Activated CD4-positive, alpha-beta T cell treated with anti-CD3 and anti-CD28 coated beads for 36 hours (primary cell): ENCODE results near the gene FBXO2. TPM values are rescaled to one million over a fixed set of nuclear protein-coding genes. Genes with fewer than 3 reads are reported as not detected.

ENCODE experiments used
- ATAC-seq: fragments of 200-7000 bp; cut with Tn5 transposase; one replicate; pipeline ENCODE4 v1.10.0; 2021; ENCODE audit warnings: mild to moderate bottlenecking, moderate library complexity
- CTCF ChIA-PET: fragments of 350-600 bp; sonication (Branson Sonifier 250); formaldehyde crosslinking; loops from one replicate; lab custom pipeline; 2021; ENCODE audit warnings: antibody characterized with exemption; lab: Charles Lee
- POLR2A ChIA-PET: fragments of 350-600 bp; sonication (Branson Sonifier 250); formaldehyde crosslinking; loops from one replicate; lab custom pipeline; 2021; ENCODE audit warnings: antibody characterized with exemption, inconsistent platforms; lab: Charles Lee
- DNase-seq: peaks from one replicate; pipeline ENCODE4 v3.0.0-alpha.2; 2020
- H3K27ac Mint-ChIP-seq: one replicate; pipeline ENCODE4 v1.8.0; 2021; ENCODE audit warnings: mixed read lengths
- H3K27me3 Mint-ChIP-seq: one replicate; pipeline ENCODE4 v1.8.0; 2021; ENCODE audit warnings: mixed read lengths
- H3K36me3 Mint-ChIP-seq: one replicate; pipeline ENCODE4 v1.8.0; 2021; ENCODE audit warnings: low read depth, mixed read lengths
- H3K4me1 Mint-ChIP-seq: one replicate; pipeline ENCODE4 v1.8.0; 2021; ENCODE audit warnings: mixed read lengths
- H3K4me3 Mint-ChIP-seq: one replicate; pipeline ENCODE4 v1.8.0; 2021; ENCODE audit warnings: mild to moderate bottlenecking, moderate library complexity, mixed read lengths
- H3K9me3 Mint-ChIP-seq: one replicate; pipeline ENCODE4 v1.8.0; 2021; ENCODE audit warnings: low read depth, mixed read lengths
- intact Hi-C, 2 experiments: fragments of 100-400 bp; cut with DNase I in 1 of 2; cut with micrococcal nuclease in 1 of 2; formaldehyde crosslinking; loops; one replicate each; pipeline versions ENCODE4 v1.14.2 to v1.15.1; 2022 to 2024; cut with DNase I, micrococcal nuclease
- total RNA-seq, 2 experiments: library from RNA; stranded (reverse); gene quantifications; one replicate each; pipeline ENCODE4 v1.2.3, GENCODE V29; 2021

FBXO2 gene
- total RNA-seq, 2 experiments from 2014 or later, result 1.6 to 2.1 TPM

GRCh38 chr1:11651017-11651416, 3.2 kb downstream of the FBXO2 start:
- H3K9me3 Mint-ChIP-seq, result no peaks in the 10 kb centered on the region
- DNase-seq (no peak), ATAC-seq (no peak)
- intact Hi-C loops, result loop anchor here in 1 of 2 experiments (5.0 kb wide), 3 partner anchors 241 to 554 kb away; partner anchors contain the start of gene EXOSC10
- H3K4me3 Mint-ChIP-seq, result peak overlapping the region; percentile 58
- peaks cover 25% of the 10 kb centered on the region for H3K4me1 Mint-ChIP-seq
- ChIA-PET POLR2A (interaction anchor here (0.7 to 1.6 kb wide), 2 partner anchors 14 to 257 kb away, joined by 3 to 4 read pairs; no protein-coding TSS in a partner anchor), CTCF (interaction anchor here (0.6 to 5.1 kb wide), 13 partner anchors 8 to 376 kb away, joined by 3 to 34 read pairs (median 3); partner anchors contain the start of gene FBXO6)
- peaks cover 2% of the 10 kb centered on the region for H3K36me3 Mint-ChIP-seq
- no peaks in the 10 kb centered on the region for H3K27me3 Mint-ChIP-seq
- peak overlapping the region; percentile 7 for H3K27ac Mint-ChIP-seq

DNA sequence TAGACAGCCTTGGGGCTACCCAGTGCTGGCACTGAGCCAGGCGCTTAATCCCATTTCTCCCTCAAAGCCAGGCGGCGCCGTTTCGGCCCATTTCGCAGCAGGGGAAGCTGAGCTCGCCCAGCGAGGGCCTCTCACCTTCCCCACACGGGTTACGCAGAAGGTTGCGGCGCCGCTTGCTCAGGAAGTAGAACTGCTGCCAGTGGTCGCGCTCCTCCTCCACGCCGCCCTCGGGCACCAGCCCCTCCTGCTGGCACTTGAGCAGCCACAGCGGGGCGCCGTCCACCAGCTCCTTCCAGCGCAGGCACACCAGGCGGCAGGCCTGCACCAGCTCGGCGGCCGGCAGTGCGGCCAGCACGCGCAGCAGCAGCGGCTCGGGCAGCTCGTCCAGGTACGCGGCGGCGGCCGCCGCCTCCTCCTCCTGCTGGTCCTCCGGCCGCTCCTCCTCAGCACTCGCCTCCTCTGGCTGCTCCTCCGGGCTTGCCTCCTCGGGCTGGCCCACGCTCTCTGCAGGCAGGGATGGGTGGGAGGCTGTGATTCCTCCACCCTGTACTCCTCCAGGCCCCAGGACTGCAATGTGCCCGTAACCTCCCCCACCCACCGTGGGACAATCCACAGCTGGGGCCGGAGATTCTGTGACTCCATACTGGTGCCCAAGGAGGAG, 3.8 kb downstream of the FBXO2 start:
- Mint-ChIP-seq H3K27ac (peak overlapping the region; percentile 7), H3K4me3 (peak overlapping the region; percentile 58), H3K27me3 (no peaks in the 10 kb centered on the region), H3K36me3 (no peaks in the 10 kb centered on the region), H3K9me3 (no peaks in the 10 kb centered on the region), H3K4me1 (peaks cover 19% of the 10 kb centered on the region)
- CTCF ChIA-PET, result interaction anchor here (0.6 to 5.1 kb wide), 17 partner anchors 9 to 376 kb away, joined by 3 to 34 read pairs (median 3); partner anchors contain the start of genes DISP3 and FBXO6
- peak; percentile 93 for DNase-seq
- POLR2A ChIA-PET, result interaction anchor here (0.7 to 1.6 kb wide), 2 partner anchors 15 to 258 kb away, joined by 3 to 4 read pairs; no protein-coding TSS in a partner anchor
- intact Hi-C loops, result loop anchor here (1.0 to 5.0 kb wide), 5 partner anchors 69 to 553 kb away; partner anchors contain the start of gene EXOSC10 (in 1 of the 2)
- peak; percentile 70 for ATAC-seq

DNA sequence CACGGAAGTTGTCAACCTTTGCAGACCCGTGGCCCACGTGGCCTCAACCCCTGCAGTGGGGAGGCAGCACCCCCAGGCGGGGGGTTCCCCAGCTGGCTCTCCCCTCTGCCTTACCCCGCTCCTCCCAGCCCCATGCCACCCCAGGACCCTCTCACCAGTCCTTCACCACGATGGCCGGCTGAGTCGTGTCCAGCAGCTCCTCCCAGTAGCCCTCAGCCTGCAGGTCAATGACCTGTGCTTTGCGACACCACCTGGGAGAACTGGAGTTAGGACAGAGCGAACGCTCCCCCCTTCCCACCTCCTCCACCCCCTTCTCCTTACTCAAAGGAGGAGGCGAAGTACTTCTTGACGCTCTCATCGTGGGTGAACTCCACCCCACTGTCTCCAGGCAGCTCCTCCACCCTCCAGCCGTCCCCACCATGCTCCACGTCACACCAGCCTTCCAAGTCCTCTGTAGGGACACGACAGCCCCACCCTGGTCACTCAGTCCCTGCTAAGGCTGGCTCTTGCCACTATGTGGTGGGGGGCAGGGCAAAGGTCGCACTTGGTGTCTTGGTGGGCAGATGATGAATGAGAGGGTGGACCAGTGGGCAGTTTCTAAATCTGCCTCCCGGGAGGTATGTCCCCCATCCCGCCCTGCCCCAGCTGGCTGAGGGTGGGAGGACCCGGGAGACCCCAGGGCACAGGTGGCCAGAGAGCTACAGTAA, 4.5 kb downstream of the FBXO2 start:
- peak; percentile 22 for DNase-seq
- intact Hi-C loops, result loop anchor here (1.0 to 5.0 kb wide), 5 partner anchors 70 to 552 kb away; partner anchors contain the start of gene EXOSC10 (in 1 of the 2)
- Mint-ChIP-seq H3K27ac (no peak overlapping the region), H3K4me1 (peaks cover 17% of the 10 kb centered on the region), H3K4me3 (peak overlapping the region; percentile 3), H3K9me3 (no peaks in the 10 kb centered on the region), H3K27me3 (no peaks in the 10 kb centered on the region), H3K36me3 (no peaks in the 10 kb centered on the region)
- POLR2A ChIA-PET, result interaction anchor here (1.6 kb wide), 1 partner anchor 259 kb away, joined by 4 read pairs; no protein-coding TSS in a partner anchor
- CTCF ChIA-PET, result interaction anchor here (0.7 to 5.1 kb wide), 14 partner anchors 10 to 383 kb away, joined by 3 to 34 read pairs (median 4); partner anchors contain the start of genes DISP3 and FBXO6
- no peak for ATAC-seq

DNA sequence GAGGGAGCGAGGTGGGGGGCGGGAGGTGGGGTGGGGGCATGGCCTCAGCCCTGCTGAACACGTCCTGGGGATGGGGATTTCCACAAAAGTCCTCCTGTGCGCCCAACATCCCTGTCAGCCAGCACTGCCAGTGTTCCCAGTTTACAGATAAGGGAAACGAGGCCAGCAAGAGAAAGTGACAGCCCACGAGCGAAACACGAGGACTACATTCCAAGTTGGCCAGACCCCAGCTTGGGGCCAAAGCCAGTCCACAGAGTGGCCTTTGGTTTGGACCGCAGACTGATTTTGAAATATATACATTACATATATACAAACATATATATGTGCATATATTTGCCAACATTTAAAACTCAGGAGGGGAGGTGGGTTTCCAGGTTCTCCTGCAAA, 5.0 kb downstream of the FBXO2 start:
- POLR2A ChIA-PET, result no interaction called here
- intact Hi-C loops, result no loop called here
- H3K27ac Mint-ChIP-seq, result no peak overlapping the region
- no peaks in the 10 kb centered on the region for H3K9me3 Mint-ChIP-seq
- CTCF ChIA-PET, result interaction anchor here (1.6 to 3.5 kb wide), 4 partner anchors 15 to 382 kb away, joined by 4 to 26 read pairs (median 12); partner anchors contain the start of gene FBXO6
- H3K36me3 Mint-ChIP-seq, result no peaks in the 10 kb centered on the region
- H3K27me3 Mint-ChIP-seq, result no peaks in the 10 kb centered on the region
- ATAC-seq, result no peak
- no peak for DNase-seq
- H3K4me3 Mint-ChIP-seq, result no peak overlapping the region
- peaks cover 17% of the 10 kb centered on the region for H3K4me1 Mint-ChIP-seq

DNA sequence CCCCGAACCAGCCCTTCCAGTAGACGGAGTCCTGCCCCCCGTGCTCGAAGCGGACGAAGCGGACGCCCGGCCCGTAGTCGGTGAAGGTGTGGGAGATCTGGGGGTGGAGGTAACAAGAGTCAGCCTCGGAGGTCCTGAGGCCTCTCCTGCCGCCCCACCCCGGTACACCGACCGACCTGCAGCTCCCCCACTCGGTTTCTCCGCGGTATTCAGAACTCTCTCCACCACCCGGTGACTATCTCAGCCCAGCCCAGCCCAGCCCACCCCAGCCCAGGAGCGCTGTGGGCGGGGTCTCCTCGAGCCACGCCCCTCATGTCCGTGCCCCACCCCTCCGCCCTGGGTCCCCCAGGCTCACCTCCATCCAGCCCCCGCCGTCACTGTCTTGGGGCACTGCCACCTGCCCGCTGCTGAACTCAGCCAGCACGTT, 5.5 kb downstream of the FBXO2 start:
- Mint-ChIP-seq H3K4me1 (peaks cover 17% of the 10 kb centered on the region), H3K27ac (no peak overlapping the region), H3K9me3 (no peaks in the 10 kb centered on the region), H3K36me3 (no peaks in the 10 kb centered on the region), H3K4me3 (no peak overlapping the region), H3K27me3 (no peaks in the 10 kb centered on the region)
- DNase-seq, result peak; percentile 68
- intact Hi-C loops, result no loop called here
- POLR2A ChIA-PET, result no interaction called here
- CTCF ChIA-PET, result interaction anchor here (0.6 to 3.5 kb wide), 6 partner anchors 15 to 382 kb away, joined by 3 to 26 read pairs (median 6); partner anchors contain the start of genes DRAXIN and FBXO6
- ATAC-seq, result peak; percentile 32

DNA sequence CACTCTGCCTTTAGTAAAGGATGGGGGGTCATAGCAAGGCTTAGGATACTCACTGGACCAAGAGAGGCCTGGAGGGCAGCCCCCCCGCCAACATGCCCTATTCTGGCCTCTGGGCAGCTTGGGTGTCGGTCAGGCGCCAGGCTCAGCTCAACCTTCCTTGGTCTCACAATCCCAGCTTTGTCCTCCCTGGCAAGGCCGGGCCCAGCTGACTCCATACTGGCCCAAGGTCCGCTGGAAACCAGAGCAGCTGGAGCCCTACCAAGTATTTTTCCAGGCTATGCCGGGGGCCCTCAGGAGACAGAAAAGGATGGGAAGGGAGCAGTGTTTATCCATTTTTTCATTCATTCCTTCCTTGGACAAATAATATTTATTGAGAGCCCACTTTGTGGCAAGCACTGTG, 6.2 kb downstream of the FBXO2 start:
- ChIA-PET CTCF (interaction anchor here (0.6 to 3.5 kb wide), 5 partner anchors 16 to 381 kb away, joined by 3 to 26 read pairs (median 4); partner anchors contain the start of genes DRAXIN and FBXO6), POLR2A (interaction anchor here (0.6 kb wide), 1 partner anchor 1099 kb away, joined by 3 read pairs; no protein-coding TSS in a partner anchor)
- H3K4me1 Mint-ChIP-seq, result peaks cover 17% of the 10 kb centered on the region
- intact Hi-C loops, result no loop called here
- no peak for ATAC-seq
- H3K27me3 Mint-ChIP-seq, result no peaks in the 10 kb centered on the region
- no peak overlapping the region for H3K4me3 Mint-ChIP-seq
- H3K36me3 Mint-ChIP-seq, result no peaks in the 10 kb centered on the region
- no peak overlapping the region for H3K27ac Mint-ChIP-seq
- DNase-seq, result no peak
- H3K9me3 Mint-ChIP-seq, result no peaks in the 10 kb centered on the region

- H3K9me3 Mint-ChIP-seq, result no peaks in the 10 kb centered on the region
- no peaks in the 10 kb centered on the region for H3K27me3 Mint-ChIP-seq
- intact Hi-C loops, result no loop called here
- no peak overlapping the region for H3K27ac Mint-ChIP-seq
- DNase-seq, result no peak
- no peak for ATAC-seq
- H3K4me1 Mint-ChIP-seq, result peaks cover 17% of the 10 kb centered on the region
- CTCF ChIA-PET, result no interaction called here
- no peaks in the 10 kb centered on the region for H3K36me3 Mint-ChIP-seq
- POLR2A ChIA-PET, result no interaction called here
- no peak overlapping the region for H3K4me3 Mint-ChIP-seq
Measured at GRCh38 chr1:11647333-11647732, 6.9 kb downstream of the FBXO2 start.

DNA sequence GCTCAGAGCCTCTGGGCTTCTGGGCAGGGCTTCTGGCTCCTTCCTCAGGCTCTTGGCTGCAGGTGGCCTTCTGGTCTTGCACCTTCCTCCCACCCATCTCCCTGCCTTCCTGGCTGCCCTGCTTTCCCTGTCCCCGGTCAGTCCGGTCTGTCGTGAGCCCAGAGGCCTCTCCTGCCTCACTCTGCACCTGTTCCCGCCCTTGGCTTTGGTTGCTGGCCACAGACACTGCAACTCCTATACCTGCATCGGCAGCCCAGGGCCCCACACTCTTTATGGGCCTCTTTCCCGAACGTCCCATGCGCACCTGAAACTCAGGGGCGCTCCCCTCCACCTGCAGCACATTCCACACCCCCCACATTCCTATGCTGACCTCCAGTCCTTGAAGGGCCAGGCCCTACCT, 7.9 kb downstream of the FBXO2 start:
- Mint-ChIP-seq H3K9me3 (no peaks in the 10 kb centered on the region), H3K27ac (no peak overlapping the region), H3K36me3 (no peaks in the 10 kb centered on the region), H3K4me3 (no peak overlapping the region), H3K4me1 (peaks cover 16% of the 10 kb centered on the region), H3K27me3 (no peaks in the 10 kb centered on the region)
- no peak for DNase-seq
- POLR2A ChIA-PET, result interaction anchor here (0.9 kb wide), 1 partner anchor 609 kb away, joined by 3 read pairs; no protein-coding TSS in a partner anchor
- intact Hi-C loops, result no loop called here
- no peak for ATAC-seq
- CTCF ChIA-PET, result interaction anchor here (0.6 to 2.4 kb wide), 21 partner anchors 10 to 634 kb away, joined by 3 to 22 read pairs (median 4); partner anchors contain the start of genes CLCN6 and TARDBP

DNA sequence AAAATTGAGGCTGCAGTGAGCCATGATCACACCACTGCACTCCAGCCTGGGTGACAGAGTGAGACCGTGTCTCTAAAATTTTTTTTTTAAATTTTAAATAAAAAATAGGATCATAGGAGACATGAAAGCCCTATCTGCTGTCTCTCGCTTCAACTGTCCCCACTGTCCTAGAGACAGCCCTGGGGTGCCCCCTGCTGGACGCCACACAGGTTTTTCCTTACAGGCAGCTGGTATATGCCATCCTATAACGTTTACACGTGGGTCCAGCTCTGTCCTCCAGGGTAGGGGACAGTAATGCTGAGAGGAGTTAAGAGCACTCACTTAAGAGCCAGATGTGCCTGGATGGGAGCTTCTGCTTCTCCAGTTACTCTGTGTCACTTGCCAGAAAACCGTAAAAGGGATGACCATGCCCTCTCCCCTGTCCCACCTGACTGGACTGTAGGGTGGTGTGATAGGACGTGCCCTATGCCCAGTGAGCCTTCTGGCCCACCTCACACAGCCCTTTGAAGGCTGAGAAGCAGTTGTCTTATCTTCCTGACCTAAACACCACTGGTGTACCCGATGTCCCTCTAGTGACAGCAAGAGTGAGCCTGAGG, 8.5 kb downstream of the FBXO2 start:
- no peaks in the 10 kb centered on the region for H3K9me3 Mint-ChIP-seq
- H3K27ac Mint-ChIP-seq, result no peak overlapping the region
- DNase-seq (peak; percentile 93), ATAC-seq (peak; percentile 57)
- H3K4me1 Mint-ChIP-seq, result peaks cover 10% of the 10 kb centered on the region
- CTCF ChIA-PET, result interaction anchor here (0.6 to 2.4 kb wide), 29 partner anchors 9 to 634 kb away, joined by 3 to 22 read pairs (median 4); partner anchors contain the start of genes CLCN6 and TARDBP
- intact Hi-C loops, result no loop called here
- POLR2A ChIA-PET, result interaction anchor here (0.9 kb wide), 1 partner anchor 608 kb away, joined by 3 read pairs; no protein-coding TSS in a partner anchor
- H3K4me3 Mint-ChIP-seq, result no peak overlapping the region
- no peaks in the 10 kb centered on the region for H3K36me3 Mint-ChIP-seq
- no peaks in the 10 kb centered on the region for H3K27me3 Mint-ChIP-seq

- no peaks in the 10 kb centered on the region for H3K9me3 Mint-ChIP-seq
- H3K27ac Mint-ChIP-seq, result no peak overlapping the region
- H3K4me3 Mint-ChIP-seq, result no peak overlapping the region
- no peak for DNase-seq
- ChIA-PET POLR2A (interaction anchor here (0.9 kb wide), 1 partner anchor 608 kb away, joined by 3 read pairs; no protein-coding TSS in a partner anchor), CTCF (interaction anchor here (0.6 to 2.4 kb wide), 25 partner anchors 9 to 607 kb away, joined by 3 to 22 read pairs (median 4); partner anchors contain the start of gene CLCN6)
- intact Hi-C loops, result no loop called here
- no peak for ATAC-seq
- H3K27me3 Mint-ChIP-seq, result no peaks in the 10 kb centered on the region
- peaks cover 8% of the 10 kb centered on the region for H3K4me1 Mint-ChIP-seq
- no peaks in the 10 kb centered on the region for H3K36me3 Mint-ChIP-seq
Measured at GRCh38 chr1:11645270-11645669, 9.0 kb downstream of the FBXO2 start.
